ENCODE measurements around the gene USP10. TPM values are rescaled to one million over a fixed set of nuclear protein-coding genes. Genes with fewer than 3 reads are reported as not detected.
A peak's percentile ranks its signal among the peaks of the same experiment; 100 is the strongest.

Gene USP10
- total RNA-seq, 1 donor from 2014 or later: 177 TPM

DNA sequence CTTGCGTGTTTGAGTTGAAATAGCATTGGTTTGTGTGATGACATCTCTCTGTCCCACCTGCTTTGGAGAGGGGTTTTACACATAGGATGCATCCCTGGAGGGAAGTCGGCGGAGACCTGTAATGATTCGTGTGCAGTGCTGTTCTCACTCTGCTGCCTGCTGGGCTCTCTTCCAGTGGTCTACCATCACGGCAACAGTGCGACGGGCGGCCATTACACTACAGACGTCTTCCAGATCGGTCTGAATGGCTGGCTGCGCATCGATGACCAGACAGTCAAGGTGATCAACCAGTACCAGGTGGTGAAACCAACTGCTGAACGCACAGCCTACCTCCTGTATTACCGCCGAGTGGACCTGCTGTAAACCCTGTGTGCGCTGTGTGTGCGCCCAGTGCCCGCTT is 78.9 kb downstream of the USP10 start:
- Mint-ChIP-seq H3K4me1 (no peaks in the 10 kb centered on the region), H3K27me3 (no peaks in the 10 kb centered on the region), H3K36me3 (ENCODE audit: low read depth) (peaks cover 47% of the 10 kb centered on the region), H3K27ac (no peak overlapping the region), H3K4me3 (no peak overlapping the region), H3K9me3 (no peaks in the 10 kb centered on the region)
- intact Hi-C loops (cut with micrococcal nuclease): no loop called here
- no peak for DNase-seq

GRCh38 chr16:84780063-84780462 is 80.3 kb downstream of the USP10 start:
- intact Hi-C loops (cut with micrococcal nuclease): no loop called here
- no peak overlapping the region for H3K4me3 Mint-ChIP-seq
- peaks cover 39% of the 10 kb centered on the region for H3K36me3 Mint-ChIP-seq (ENCODE audit: low read depth)
- no peaks in the 10 kb centered on the region for H3K4me1 Mint-ChIP-seq
- no peak overlapping the region for H3K27ac Mint-ChIP-seq
- no peak for DNase-seq
- H3K9me3 Mint-ChIP-seq: no peaks in the 10 kb centered on the region
- no peaks in the 10 kb centered on the region for H3K27me3 Mint-ChIP-seq

GRCh38 chr16:84780544-84781376 is 81.0 kb downstream of the USP10 start:
- Mint-ChIP-seq H3K9me3 (no peaks in the 10 kb centered on the region), H3K27me3 (no peaks in the 10 kb centered on the region), H3K36me3 (ENCODE audit: low read depth) (peaks cover 35% of the 10 kb centered on the region), H3K27ac (peak overlapping the region; percentile 29), H3K4me3 (no peak overlapping the region), H3K4me1 (no peaks in the 10 kb centered on the region)
- intact Hi-C loops (cut with micrococcal nuclease): no loop called here
- no peak for DNase-seq

GRCh38 chr16:84782846-84783245 is 83.0 kb downstream of the USP10 start:
- intact Hi-C loops (cut with micrococcal nuclease): no loop called here
- H3K4me1 Mint-ChIP-seq: no peaks in the 10 kb centered on the region
- no peaks in the 10 kb centered on the region for H3K9me3 Mint-ChIP-seq
- H3K36me3 Mint-ChIP-seq (ENCODE audit: low read depth): peaks cover 23% of the 10 kb centered on the region
- no peaks in the 10 kb centered on the region for H3K27me3 Mint-ChIP-seq
- no peak for DNase-seq
- no peak overlapping the region for H3K27ac Mint-ChIP-seq
- H3K4me3 Mint-ChIP-seq: no peak overlapping the region

- intact Hi-C loops (cut with micrococcal nuclease): no loop called here
- Mint-ChIP-seq H3K36me3 (ENCODE audit: low read depth) (no peaks in the 10 kb centered on the region), H3K4me3 (no peak overlapping the region), H3K4me1 (no peaks in the 10 kb centered on the region), H3K27me3 (no peaks in the 10 kb centered on the region), H3K9me3 (no peaks in the 10 kb centered on the region), H3K27ac (no peak overlapping the region)
- no peak for DNase-seq
Measured at GRCh38 chr16:84785843-84786581, 86.2 kb downstream of the USP10 start.

DNA sequence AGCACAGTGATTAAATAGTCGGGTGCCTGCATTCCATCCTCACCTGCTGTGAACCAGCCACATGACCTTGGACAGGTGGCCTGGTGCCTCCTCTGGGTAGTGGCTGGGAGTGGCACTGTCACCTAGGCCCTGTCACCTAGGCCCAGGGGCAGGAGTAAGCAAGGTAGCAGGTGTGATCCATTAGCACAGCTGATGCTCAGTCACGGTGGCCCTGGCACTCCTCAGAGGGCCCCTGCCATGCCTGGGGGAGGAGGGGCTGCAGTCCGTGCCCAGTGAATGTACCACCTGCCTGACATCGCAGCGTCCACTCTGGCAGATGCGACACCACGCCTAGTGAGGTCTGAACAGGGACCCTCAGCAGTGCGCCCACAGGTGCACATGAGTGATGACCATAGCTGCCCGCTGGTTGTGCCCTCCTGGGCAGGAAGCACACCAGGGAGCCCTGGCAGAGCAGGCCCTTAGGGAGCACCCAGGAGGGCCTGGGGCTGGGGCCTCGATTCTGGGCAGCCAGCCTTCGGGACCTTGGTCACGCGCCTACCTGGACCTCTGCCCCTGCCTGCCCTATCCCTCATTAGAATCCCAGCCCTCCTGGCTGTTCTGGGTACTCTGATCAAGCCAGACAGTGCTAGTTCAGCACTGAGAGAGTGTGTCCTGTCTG is 86.9 kb downstream of the USP10 start:
- intact Hi-C loops (cut with micrococcal nuclease): no loop called here
- Mint-ChIP-seq H3K4me1 (no peaks in the 10 kb centered on the region), H3K27me3 (no peaks in the 10 kb centered on the region), H3K36me3 (ENCODE audit: low read depth) (no peaks in the 10 kb centered on the region), H3K27ac (no peak overlapping the region), H3K4me3 (no peak overlapping the region), H3K9me3 (no peaks in the 10 kb centered on the region)
- no peak for DNase-seq

DNA sequence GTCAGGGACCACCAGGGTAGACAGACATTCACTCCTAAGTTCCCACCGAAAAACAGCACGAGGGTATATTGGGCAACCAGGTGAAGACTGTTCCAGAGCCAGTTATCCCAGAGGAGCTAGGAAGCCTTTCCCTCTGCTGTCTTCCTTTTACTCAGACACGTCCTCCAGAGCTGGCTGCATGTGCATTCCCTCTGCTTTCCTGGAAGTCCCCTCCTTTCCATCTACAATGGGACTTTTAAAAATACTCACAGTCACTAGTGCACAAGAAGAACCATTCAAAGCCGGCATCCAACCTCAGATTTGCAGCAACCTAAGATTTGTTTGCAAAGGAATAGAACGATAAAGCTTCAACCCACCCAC is 87.4 kb downstream of the USP10 start:
- Mint-ChIP-seq H3K27ac (no peak overlapping the region), H3K4me1 (no peaks in the 10 kb centered on the region)

DNA sequence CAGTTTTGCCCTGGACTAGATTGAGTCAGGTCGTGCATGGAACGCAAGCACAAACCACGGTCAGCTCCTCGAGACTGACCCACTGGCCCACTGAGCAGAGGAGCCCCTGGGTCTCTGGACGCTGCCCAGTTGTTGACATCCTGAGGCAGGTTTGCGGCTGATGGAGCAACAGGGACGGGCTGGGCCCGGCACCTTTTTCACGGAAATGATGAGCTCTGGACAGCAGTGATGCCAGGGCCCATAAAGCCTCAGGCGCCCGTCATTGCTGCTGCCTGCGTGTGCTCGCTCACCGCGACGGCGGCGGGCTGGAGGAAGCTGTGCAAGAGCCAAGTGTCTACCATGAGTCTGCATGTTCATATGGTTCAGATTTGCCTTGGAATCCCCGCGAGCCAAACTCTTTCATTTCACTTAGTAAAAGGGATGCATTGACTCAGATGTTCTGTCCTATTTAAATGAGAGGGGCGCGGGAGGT is 89.2 kb downstream of the USP10 start:
- intact Hi-C loops (cut with micrococcal nuclease): no loop called here
- no peak for DNase-seq
- Mint-ChIP-seq H3K36me3 (ENCODE audit: low read depth) (no peaks in the 10 kb centered on the region), H3K9me3 (no peaks in the 10 kb centered on the region), H3K4me3 (no peak overlapping the region), H3K27ac (no peak overlapping the region), H3K27me3 (no peaks in the 10 kb centered on the region), H3K4me1 (no peaks in the 10 kb centered on the region)

More for the DNA sequence above, 87.4 kb downstream of the USP10 start:
- Mint-ChIP-seq H3K9me3 (no peaks in the 10 kb centered on the region), H3K36me3 (ENCODE audit: low read depth) (no peaks in the 10 kb centered on the region), H3K4me3 (no peak overlapping the region), H3K27me3 (no peaks in the 10 kb centered on the region)
- DNase-seq: no peak
- intact Hi-C loops (cut with micrococcal nuclease): no loop called here

- H3K27me3 Mint-ChIP-seq: no peaks in the 10 kb centered on the region
- no peak for DNase-seq
- H3K4me1 Mint-ChIP-seq: no peaks in the 10 kb centered on the region
- intact Hi-C loops (cut with micrococcal nuclease): no loop called here
- no peak overlapping the region for H3K27ac Mint-ChIP-seq
- H3K4me3 Mint-ChIP-seq: no peak overlapping the region
- H3K36me3 Mint-ChIP-seq (ENCODE audit: low read depth): no peaks in the 10 kb centered on the region
- no peaks in the 10 kb centered on the region for H3K9me3 Mint-ChIP-seq
Measured at GRCh38 chr16:84789431-84789830, 89.6 kb downstream of the USP10 start.

DNA sequence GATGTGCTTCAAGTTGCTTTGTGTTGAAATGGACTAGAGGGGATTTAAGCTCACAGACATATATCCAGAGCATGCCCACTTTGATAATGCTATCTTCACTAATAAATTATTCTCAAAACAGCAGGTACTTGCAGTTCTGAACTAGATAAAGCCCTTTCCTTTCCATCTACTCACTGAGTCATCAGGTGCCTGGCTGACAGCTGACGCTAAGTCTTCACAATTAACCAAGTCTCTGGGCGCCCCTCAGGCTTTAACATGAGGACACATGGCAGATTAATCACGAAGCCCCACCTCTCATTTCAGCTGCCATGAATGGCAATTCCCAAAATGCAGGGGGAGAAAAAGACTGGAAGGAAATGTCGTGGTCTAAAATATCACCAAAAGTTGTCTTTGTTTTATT is 90.5 kb downstream of the USP10 start:
- Mint-ChIP-seq H3K27me3 (no peaks in the 10 kb centered on the region), H3K4me1 (no peaks in the 10 kb centered on the region), H3K9me3 (no peaks in the 10 kb centered on the region), H3K4me3 (no peak overlapping the region), H3K27ac (no peak overlapping the region), H3K36me3 (ENCODE audit: low read depth) (no peaks in the 10 kb centered on the region)
- intact Hi-C loops (cut with micrococcal nuclease): no loop called here
- DNase-seq: no peak

- no peak for DNase-seq
- Mint-ChIP-seq H3K4me3 (no peak overlapping the region), H3K27me3 (no peaks in the 10 kb centered on the region), H3K36me3 (ENCODE audit: low read depth) (no peaks in the 10 kb centered on the region), H3K4me1 (no peaks in the 10 kb centered on the region), H3K27ac (no peak overlapping the region), H3K9me3 (no peaks in the 10 kb centered on the region)
- intact Hi-C loops (cut with micrococcal nuclease): no loop called here
Measured at GRCh38 chr16:84791088-84791487, 91.3 kb downstream of the USP10 start.

DNA sequence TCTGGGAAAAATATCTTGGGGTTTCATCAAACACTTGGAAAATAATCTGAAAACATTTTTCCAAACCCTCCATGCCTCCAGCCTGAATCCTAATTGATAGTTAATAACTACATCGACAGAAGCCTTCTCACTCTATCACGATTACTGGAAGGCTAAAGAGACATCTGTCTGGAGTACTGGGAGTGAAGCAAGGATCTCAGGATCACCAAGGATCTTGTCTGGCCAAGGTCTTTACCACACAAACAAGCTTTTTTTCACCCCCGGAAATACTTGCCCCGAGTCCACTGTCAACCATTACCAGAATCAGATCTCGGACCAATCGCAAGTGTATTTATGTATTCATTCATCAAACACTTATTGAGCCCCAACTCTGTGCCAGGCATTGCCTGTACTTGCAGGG is 91.7 kb downstream of the USP10 start:
- intact Hi-C loops (cut with micrococcal nuclease): no loop called here
- no peaks in the 10 kb centered on the region for H3K9me3 Mint-ChIP-seq

DNA sequence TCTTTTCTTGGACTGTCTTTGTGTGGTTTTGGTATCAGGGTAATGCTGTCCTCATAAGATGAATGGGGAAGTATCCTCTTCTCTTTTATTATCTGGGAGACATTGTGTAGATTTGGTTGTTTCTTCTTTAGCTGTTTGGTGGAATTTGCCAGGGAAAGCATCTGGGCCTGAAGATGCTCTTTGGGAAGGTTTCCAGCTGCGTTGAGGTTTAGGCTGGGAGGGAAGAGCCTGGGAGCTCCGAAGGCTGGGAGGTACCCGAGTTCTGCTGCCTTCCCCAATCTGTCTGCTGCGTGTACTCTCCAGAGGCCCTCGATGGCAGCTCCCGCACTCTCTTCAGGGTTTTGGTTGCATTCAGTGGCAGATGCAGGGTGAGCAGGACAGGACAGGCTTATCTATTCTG is 94.4 kb downstream of the USP10 start:
- Mint-ChIP-seq H3K4me3 (no peak overlapping the region), H3K9me3 (no peaks in the 10 kb centered on the region), H3K27me3 (no peaks in the 10 kb centered on the region), H3K27ac (no peak overlapping the region), H3K36me3 (ENCODE audit: low read depth) (no peaks in the 10 kb centered on the region), H3K4me1 (no peaks in the 10 kb centered on the region)
- intact Hi-C loops (cut with micrococcal nuclease): no loop called here
- DNase-seq: no peak

More for the DNA sequence above, 91.7 kb downstream of the USP10 start:
- Mint-ChIP-seq H3K27ac (no peak overlapping the region), H3K4me1 (no peaks in the 10 kb centered on the region), H3K27me3 (no peaks in the 10 kb centered on the region), H3K36me3 (ENCODE audit: low read depth) (no peaks in the 10 kb centered on the region), H3K4me3 (no peak overlapping the region)
- no peak for DNase-seq

- intact Hi-C loops (cut with micrococcal nuclease): no loop called here
- Mint-ChIP-seq H3K36me3 (ENCODE audit: low read depth) (no peaks in the 10 kb centered on the region), H3K4me3 (no peak overlapping the region), H3K4me1 (no peaks in the 10 kb centered on the region), H3K9me3 (no peaks in the 10 kb centered on the region), H3K27me3 (no peaks in the 10 kb centered on the region), H3K27ac (no peak overlapping the region)
- DNase-seq: no peak
Measured at GRCh38 chr16:84794626-84795025, 94.8 kb downstream of the USP10 start.

All from activated CD4-positive, alpha-beta T cell treated with anti-CD3 and anti-CD28 coated beads, Interleukin-2, amount 10 ng/mL, durations not matched to agents 24 days and 14 days (primary cell).